GM18526 (cell line): ENCODE measurements around the gene RASGEF1B.

Experiments
- POLR2A ChIP-seq: IDR thresholded peaks from 3 replicates; pipeline ENCODE4 v1.6.1; 2011; ENCODE audit not compliant: insufficient read length; ENCODE audit errors: extremely low read depth

Gene RASGEF1B

DNA sequence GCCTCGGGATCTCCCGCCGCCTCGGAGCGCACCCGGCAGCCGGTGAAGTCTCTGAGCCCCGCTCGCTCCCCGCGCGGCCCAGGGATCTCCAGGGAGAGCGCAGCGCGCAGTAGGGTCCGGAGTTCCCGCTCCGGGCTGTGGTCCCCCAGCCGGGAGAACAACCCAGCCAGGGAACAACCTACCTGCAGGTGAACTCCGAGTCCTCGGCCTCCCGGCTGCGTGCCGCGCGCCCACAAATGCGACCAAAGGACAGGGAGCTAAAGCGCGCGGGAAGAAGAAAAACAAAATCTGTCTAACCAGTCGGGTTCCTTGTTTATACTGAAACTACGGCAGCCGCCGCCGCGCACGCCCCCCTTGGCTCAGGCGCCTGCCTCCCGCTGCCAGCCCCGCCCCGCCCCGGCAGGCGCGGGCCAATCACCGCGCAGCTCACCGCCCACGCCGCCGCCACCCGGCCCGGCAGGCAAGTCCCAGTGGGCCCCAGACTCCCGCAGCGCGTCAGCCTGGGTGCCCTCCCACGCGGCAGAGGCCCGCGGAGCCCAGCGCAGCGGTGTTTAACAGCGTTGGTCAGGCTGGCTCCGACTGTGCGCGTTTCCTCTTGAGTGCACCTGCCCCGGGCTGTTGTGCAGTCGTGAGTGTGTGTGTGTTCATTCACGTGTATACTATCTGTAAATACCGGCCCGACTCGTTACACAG is at the start of gene RASGEF1B:
TSS of gene RASGEF1B (minus strand) at position 320 of the 693 bp plus-strand sequence. CDS start 12,399 bp downstream, outside the sequence.
- TF ChIP-seq POLR2A: no peak

DNA sequence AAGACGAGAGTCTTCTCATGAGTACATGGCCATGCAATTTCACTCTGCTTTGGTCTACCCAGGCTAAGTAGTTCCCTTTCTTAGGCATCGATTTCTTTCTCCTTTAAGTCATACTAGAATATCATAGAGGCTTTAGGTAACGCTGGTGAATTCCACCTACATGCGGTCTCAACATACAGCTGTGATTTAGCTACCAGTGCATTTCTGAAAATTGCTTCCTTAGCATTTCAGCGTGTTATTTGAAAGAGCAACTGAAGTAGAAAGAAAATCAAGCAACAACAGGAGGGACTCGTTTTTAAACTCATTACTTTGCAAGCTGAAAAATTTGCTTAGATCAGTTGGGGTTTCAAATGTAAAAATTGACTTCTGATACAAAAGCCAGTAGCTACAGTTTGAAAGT is 48.1 kb upstream of the RASGEF1B start:
- no peak for TF ChIP-seq POLR2A

DNA sequence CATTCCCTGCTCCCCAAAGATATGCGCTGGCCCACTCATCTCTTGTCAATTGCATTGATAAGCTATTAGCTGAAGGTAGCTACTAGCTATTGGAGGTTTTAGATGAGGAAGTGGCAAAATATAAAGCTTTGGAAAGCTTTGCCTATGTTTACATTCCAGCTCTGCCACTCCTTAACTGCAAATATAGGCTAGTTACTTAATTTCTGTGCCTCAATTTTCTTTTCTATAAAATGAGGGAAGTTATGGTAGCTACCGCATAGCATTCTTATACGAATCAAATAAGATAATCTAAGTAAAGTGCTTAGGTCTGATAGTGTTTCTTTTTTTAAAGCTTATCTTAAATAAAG is 47.7 kb upstream of the RASGEF1B start:
- no peak for TF ChIP-seq POLR2A

DNA sequence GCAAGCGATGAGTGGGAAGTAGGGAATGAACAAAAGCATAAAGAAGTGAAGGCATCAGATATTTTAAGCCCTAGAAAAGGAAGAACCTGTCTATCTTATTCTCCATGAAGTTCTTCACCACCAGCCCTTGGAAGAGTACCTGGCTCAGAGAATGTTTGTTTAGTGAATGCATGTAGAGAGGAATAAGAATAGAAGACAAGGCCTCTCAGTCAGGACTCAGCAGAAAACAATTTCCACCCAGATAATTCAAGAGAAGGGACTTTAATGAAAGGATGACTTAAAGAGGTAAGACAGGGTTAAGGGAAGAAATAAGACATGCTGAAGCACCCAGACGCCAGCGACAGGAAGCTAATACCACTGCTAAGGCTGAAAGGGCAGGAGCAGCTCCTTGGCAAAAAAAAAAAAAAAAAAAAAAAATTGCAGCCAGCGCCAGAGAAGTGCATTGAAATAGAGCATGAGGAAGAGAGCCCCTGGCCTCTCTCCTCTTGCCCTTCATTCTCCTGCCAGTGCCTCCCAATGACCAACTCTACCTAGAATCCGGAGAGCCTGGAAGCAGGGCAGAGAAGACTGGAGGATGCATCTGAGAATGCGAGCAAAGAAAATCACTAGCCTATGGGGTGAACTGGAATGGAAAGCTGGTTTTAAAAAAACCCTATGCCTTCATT is 47.2 kb upstream of the RASGEF1B start:
- TF ChIP-seq POLR2A: no peak

DNA sequence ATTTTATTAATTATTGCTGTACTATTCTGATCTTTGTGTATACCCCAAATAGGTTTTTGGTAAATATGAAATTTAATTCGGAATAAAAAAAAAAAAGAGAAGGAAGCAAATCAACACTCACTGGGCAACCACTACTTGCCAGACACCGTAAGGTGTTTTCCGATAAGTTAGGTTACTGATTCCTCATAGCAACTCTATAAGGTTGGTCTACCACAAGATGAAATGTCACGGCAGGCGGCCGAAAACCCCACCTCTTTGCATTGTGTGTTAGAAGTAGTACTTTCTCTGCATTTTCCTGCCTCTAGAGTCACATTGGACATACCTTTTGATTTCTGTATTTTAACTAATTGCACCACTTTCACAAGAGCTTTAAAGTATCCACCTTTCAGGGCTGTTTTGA is 44.5 kb upstream of the RASGEF1B start:
- TF ChIP-seq POLR2A: no peak

DNA sequence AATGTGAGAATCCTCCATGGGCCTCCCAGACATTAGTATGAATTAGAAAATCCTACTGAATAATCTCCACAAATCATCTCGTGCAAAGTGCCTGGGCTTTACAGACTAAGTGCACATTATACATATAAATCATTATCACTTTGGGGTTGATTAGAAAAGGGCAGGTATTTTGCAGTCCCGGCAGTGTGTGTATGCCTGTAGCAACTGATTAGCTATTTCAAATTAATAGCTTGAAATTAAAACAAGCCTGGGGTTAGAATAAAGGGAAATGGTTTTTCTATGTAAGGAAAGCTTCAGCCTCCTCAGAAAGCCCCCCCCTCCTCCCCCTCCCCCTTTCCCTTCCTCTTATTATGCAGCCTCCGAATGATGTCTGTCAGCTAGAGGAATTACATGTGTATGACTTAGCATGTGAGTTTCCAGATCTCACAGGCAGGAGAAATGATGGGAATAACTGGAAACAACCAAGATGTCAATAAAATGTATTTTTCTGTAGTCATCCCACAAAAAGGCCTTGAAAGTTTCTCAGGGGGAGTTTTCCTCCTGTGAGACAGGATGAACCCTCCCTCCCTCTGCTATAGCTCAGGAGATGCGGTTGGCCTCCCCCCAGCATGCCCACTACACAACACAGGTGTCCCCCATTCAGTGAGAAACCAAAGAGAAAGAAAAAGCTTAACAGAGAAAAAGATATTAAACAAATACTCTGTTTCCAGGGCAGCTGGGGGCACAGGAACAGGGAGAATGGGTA is 41.2 kb upstream of the RASGEF1B start:
- no peak for TF ChIP-seq POLR2A

DNA sequence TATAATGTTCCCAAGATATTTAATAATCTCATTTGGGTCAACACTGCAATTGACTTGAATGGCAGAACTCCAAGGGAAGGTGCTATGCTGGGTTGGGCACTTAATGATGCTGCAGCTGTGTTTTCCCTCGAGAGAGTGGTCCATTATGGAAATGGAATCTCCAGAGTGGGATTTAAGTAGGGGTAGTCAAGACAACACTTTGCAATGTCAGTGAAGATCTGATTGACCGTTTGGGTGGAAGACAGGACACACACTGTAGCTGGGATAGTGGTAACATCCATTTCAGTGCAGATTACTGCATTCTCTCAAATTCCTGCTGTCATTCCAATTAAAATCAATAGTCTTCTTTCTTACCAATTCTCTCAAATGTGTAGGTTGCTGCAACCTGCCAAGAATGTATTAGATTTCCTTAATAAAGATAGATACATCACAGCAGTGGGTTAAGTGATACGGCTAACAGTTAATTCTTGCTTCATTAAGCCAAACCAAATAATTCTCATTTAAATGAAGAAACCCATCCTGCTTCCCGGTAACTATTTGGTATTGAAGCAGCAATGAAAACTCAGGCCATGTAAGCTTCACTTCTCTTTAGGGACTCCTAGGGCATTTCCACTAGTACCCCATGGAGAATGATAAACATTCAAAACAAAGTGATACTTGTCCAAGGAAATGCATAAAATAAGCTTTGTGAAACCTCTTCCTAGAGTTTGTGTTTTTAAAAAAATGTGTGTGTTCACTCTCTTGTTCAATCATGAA is 40.5 kb upstream of the RASGEF1B start:
- no peak for TF ChIP-seq POLR2A

DNA sequence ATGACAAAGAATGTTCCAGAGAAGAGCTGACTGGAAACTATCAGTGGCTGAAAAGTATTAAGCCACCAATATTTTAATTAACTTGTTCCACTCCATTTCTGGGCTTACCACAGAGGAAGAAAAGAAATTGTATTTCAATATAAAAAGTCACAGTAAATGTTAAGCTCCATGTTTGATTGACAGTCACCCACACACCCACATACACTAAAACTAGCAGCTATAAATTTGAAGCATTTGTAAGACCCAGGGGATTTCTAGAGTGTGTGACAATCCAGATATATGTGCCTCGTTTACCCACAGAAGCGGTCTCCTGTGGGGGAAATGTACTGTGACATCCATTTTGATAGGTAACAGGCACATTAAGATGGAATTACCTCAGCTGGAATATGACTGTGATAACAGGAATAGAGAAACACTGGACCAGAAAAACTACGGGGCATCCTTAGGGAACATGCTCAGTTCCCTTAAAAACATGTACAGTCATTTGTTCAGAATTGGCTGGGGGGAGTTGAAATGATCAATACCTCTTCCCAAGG is 39.0 kb upstream of the RASGEF1B start:
- TF ChIP-seq POLR2A: no peak

DNA sequence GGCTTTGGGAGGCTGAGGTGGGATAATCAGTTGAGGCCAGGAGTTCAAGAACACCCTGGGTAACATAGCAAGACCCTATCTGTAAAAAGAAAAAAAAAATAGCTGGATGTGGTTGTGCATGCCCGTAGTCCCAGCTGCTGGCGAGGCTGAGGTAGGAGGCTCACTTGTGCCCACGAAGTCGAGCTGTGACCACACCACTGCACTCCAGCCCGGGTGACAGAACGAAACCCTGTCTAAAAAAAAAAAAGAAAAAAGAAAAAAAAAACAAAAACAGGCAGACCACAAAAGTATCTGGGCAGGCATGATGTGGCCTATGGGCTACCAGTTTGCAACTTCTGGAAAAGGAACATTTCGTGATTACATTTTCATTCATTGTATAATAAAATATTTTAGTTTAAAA is 38.1 kb upstream of the RASGEF1B start:
- no peak for TF ChIP-seq POLR2A

DNA sequence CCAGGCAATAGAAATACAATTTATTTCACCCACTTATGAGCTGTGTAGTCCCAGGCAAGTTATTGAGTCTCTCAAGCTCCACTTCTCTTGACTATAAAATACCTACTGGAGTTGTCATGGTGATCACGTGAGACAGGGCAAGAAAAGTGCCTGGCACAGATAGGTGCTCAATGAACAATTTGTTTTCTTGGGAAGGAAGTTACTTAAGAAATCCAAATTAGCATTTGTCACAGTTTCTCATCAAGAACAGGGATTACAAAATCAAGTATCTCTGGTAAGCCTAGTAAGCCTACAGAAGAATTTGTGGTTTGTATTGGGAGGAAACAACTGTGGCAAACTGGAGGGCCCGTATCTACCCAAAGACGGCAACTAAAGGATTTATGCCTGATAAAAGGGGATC is 37.5 kb upstream of the RASGEF1B start:
- no peak for TF ChIP-seq POLR2A

DNA sequence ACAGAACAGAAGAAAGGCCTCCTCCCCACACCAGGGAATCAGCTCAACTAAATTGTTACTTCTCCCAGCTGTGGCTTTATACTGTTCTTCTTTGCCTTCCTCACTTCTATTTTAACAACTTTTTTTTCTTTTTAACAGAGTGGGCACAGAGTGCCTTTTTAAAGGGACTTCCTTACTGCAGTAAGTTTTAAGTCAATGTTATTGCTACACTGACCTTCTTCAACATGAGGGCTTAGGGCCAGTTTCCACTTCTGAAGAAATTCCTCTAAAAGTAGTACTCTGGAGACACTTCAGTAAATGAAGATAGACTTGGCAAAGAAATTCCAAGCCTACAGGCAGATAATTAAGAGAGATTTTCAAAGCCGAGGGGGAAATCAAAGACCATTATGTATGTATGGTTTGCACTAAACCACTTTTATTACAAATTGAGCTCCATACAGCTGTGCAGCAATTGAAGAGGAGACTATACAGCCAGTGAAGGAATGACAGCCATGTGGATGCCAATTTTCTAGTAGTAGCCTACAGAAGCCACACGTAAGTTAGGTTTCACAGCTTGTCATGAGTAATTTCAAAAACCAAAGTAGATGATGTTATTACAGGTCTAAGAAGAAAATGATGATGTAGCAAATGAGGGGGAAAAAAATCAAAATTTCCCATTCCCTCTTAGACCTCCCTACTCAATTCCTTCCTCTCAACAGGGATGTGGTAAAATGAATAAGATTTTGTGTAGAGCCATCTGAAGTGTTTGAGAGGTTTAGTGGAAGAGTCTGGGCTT is 36.9 kb upstream of the RASGEF1B start:
- no peak for TF ChIP-seq POLR2A

DNA sequence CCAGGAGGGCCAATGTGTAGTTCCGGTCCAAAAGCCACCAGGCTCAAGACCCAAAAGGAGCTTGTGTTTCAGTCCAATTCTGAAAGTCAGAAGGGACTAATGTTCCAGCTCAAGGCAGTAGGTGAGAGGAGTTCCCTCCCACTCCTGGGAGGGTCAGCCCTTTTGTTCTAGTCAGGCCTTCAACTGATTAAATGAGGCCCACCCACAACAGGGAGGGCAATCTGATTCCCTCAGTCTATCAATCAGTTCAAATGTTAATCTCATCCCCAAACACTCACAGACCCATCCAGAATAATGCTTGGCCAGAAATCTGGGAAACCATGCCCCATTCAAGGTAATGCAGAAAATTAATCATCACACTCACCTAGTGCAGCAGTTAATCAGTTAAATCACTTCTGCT is 35.8 kb upstream of the RASGEF1B start:
- TF ChIP-seq POLR2A: no peak

DNA sequence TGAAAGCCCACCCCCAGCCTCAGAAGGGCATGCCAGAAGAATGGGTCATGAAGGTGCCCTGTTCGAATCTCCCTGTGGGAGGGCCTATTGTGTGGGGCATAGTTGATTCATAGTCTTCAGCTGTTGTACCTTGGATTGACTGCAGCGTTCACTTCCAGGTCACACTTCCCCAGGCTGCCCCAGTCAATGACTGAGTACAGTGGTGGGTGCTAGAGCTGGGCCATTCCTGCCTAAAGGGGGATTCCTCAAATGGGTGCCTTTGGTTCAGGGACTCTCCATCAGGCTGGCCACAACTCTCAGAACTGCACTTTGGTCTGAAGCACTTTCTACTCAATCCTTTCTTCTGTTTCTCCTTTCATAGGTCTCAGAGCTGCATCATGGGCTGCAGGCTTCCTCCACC is 35.0 kb upstream of the RASGEF1B start:
- no peak for TF ChIP-seq POLR2A

DNA sequence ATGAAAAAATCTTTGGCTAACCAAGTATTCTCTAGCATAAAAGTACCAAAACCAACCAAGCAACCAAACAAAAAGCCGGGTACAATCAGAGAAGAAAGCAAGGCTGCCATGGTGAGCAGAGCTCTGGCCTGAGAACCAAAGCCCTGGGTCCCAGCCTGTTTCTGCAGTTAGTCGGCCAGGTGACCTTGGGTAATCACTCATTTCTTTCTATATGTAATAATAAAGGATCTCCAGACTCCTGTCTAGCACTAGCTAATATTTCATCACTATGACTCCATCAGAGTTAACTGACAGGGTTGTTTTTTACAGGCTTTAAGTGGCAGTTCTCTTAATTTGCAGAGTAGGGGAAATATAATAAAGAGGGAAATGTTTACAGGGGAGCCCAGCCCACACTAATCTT is 34.0 kb upstream of the RASGEF1B start:
- no peak for TF ChIP-seq POLR2A
